HepG2 (cell line): ENCODE results near the gene GLRX2. TPM values are rescaled to one million over a fixed set of nuclear protein-coding genes. Genes with fewer than 3 reads are reported as not detected.
A peak's percentile ranks its signal among the peaks of the same experiment; 100 is the strongest.

Experiments used
- ETV5 ChIP-seq: IDR thresholded peaks from 2 replicates; pipeline ENCODE4 v1.6.1; 2018; ENCODE audit warnings: missing biosample characterization, missing genetic modification reagents, inconsistent platforms, borderline replicate concordance
- FOSL1 ChIP-seq: sonication (generic); formaldehyde crosslinking; IDR thresholded peaks from 2 replicates; pipeline ENCODE4 v1.9.0; 2021; ENCODE audit warnings: missing genetic modification reagents, borderline replicate concordance
- GATAD2A ChIP-seq: IDR thresholded peaks from 2 replicates; pipeline ENCODE4 v1.6.1; 2016
- GMEB1 ChIP-seq: sonication (generic); formaldehyde crosslinking; IDR thresholded peaks from 2 replicates; pipeline ENCODE4 v1.5.1; 2020; ENCODE audit warnings: missing genetic modification reagents, mild to moderate bottlenecking, borderline replicate concordance
- GTF2F1 ChIP-seq: fragments of 150-350 bp; IDR thresholded peaks from 2 replicates; pipeline ENCODE4 v1.6.1; 2014; ENCODE audit warnings: low read length
- HNRNPLL ChIP-seq: fragments of 200-400 bp; formaldehyde crosslinking; IDR thresholded peaks from 2 replicates; pipeline ENCODE4 v1.6.1; 2017; ENCODE audit warnings: mild to moderate bottlenecking, low read depth, low read length; ENCODE audit not compliant: poor library complexity, severe bottlenecking
- JARID2 ChIP-seq: sonication (generic); formaldehyde crosslinking; IDR thresholded peaks from 2 replicates; pipeline ENCODE4 v1.8.1; 2023; ENCODE audit warnings: missing genetic modification reagents, inconsistent platforms; ENCODE audit not compliant: insufficient replicate concordance
- KAT2B ChIP-seq: fragments of 150-350 bp; IDR thresholded peaks from 2 replicates; pipeline ENCODE4 v1.6.1; 2014; ENCODE audit warnings: low read depth, low read length, borderline replicate concordance
- KLF12 ChIP-seq: sonication (generic); formaldehyde crosslinking; IDR thresholded peaks from 2 replicates; pipeline ENCODE4 v1.4.0; 2020; ENCODE audit warnings: missing genetic modification reagents, borderline replicate concordance
- MTF2 ChIP-seq: sonication (generic); formaldehyde crosslinking; IDR thresholded peaks from 2 replicates; pipeline ENCODE4 v1.5.0; 2020; ENCODE audit warnings: missing genetic modification reagents, borderline replicate concordance
- MXD3 ChIP-seq: IDR thresholded peaks from 2 replicates; pipeline ENCODE4 v1.6.1; 2016; ENCODE audit warnings: mild to moderate bottlenecking, missing biosample characterization, missing genetic modification reagents
- PHB2 ChIP-seq: fragments of 450-650 bp; IDR thresholded peaks from 2 replicates; pipeline ENCODE4 v1.6.1; 2018; ENCODE audit not compliant: partially characterized antibody
- SATB2 ChIP-seq: sonication (generic); formaldehyde crosslinking; IDR thresholded peaks from 2 replicates; pipeline ENCODE4 v1.5.0; 2020; ENCODE audit warnings: missing genetic modification reagents
- SMAD1 ChIP-seq: sonication (generic); formaldehyde crosslinking; IDR thresholded peaks from 2 replicates; pipeline ENCODE4 v1.4.0; 2020; ENCODE audit warnings: missing genetic modification reagents, low read depth, mild to moderate bottlenecking, borderline replicate concordance
- SP4 ChIP-seq: sonication (generic); formaldehyde crosslinking; IDR thresholded peaks from 2 replicates; pipeline ENCODE4 v1.8.1; 2023; ENCODE audit warnings: mild to moderate bottlenecking, missing genetic modification reagents
- THYN1 ChIP-seq: sonication (generic); formaldehyde crosslinking; IDR thresholded peaks from 2 replicates; pipeline ENCODE4 v1.8.1; 2023; ENCODE audit warnings: low read depth, mild to moderate bottlenecking, moderate library complexity, missing genetic modification reagents, borderline replicate concordance
- ZNF496 ChIP-seq: sonication (generic); formaldehyde crosslinking; IDR thresholded peaks from 2 replicates; pipeline ENCODE4 v1.8.1; 2023; ENCODE audit warnings: mild to moderate bottlenecking, moderate library complexity, missing genetic modification reagents; ENCODE audit not compliant: insufficient replicate concordance
- ZNF616 ChIP-seq: sonication (generic); formaldehyde crosslinking; IDR thresholded peaks from 2 replicates; pipeline ENCODE4 v1.5.0; 2020; ENCODE audit warnings: low read depth, mild to moderate bottlenecking, missing genetic modification reagents
- ZNF678 ChIP-seq: sonication (generic); formaldehyde crosslinking; IDR thresholded peaks from 2 replicates; pipeline ENCODE4 v1.4.0; 2020; ENCODE audit warnings: mild to moderate bottlenecking, missing genetic modification reagents
- ZNF788 ChIP-seq: sonication (generic); formaldehyde crosslinking; IDR thresholded peaks from 2 replicates; pipeline ENCODE4 v1.5.0; 2020; ENCODE audit warnings: mild to moderate bottlenecking, missing genetic modification reagents, borderline replicate concordance
- polyA plus RNA-seq, 8 experiments: library from polyadenylated mRNA; depleted of rRNA in 3 of 8; stranded (reverse) in 7 of 8; unstranded in 1 of 8; fragments of >200 nt; fragmentation: Illumina TruSeq in 4 of 8; extraction: Trizol in 4 of 8; gene quantifications; 2 replicates each; pipeline versions ENCODE4 v1.2.1 to v1.2.3, GENCODE V29; 2011 to 2016; ENCODE audit warnings: low read depth in 4 of 8, missing spikeins in 1 of 8, mixed read lengths in 1 of 8; ENCODE audit not compliant: insufficient read depth in 1 of 8
- total RNA-seq, 5 experiments: library from RNA; depleted of rRNA; stranded (reverse); fragments of >200 nt; fragmentation: Illumina TruSeq; extraction: Trizol; gene quantifications; 2 replicates each; pipeline ENCODE4 v1.2.3, GENCODE V29; 2016; ENCODE audit warnings: low read depth in 1 of 5
- TF ChIP-seq, protein P1 (sequence below): sonication (generic); formaldehyde crosslinking; IDR thresholded peaks from 2 replicates; pipeline ENCODE4 v1.5.0; 2020; ENCODE audit warnings: mild to moderate bottlenecking, missing genetic modification reagents
- TF ChIP-seq, protein P2 (sequence below): sonication (generic); formaldehyde crosslinking; conservative IDR thresholded peaks from 2 replicates; pipeline ENCODE4 v1.8.0; 2022; ENCODE audit warnings: missing genetic modification reagents
- TF ChIP-seq, protein P3 (sequence below): sonication (generic); formaldehyde crosslinking; IDR thresholded peaks from 2 replicates; pipeline ENCODE4 v1.9.0; 2021; ENCODE audit warnings: missing genetic modification reagents, mild to moderate bottlenecking, borderline replicate concordance

The GLRX2 gene
- total and polyA plus RNA-seq, 2 of the 13 experiments (the other 11 are each of a cell fraction or from before 2014, with no cell fraction given) = 11.9 to 39.0 TPM

DNA sequence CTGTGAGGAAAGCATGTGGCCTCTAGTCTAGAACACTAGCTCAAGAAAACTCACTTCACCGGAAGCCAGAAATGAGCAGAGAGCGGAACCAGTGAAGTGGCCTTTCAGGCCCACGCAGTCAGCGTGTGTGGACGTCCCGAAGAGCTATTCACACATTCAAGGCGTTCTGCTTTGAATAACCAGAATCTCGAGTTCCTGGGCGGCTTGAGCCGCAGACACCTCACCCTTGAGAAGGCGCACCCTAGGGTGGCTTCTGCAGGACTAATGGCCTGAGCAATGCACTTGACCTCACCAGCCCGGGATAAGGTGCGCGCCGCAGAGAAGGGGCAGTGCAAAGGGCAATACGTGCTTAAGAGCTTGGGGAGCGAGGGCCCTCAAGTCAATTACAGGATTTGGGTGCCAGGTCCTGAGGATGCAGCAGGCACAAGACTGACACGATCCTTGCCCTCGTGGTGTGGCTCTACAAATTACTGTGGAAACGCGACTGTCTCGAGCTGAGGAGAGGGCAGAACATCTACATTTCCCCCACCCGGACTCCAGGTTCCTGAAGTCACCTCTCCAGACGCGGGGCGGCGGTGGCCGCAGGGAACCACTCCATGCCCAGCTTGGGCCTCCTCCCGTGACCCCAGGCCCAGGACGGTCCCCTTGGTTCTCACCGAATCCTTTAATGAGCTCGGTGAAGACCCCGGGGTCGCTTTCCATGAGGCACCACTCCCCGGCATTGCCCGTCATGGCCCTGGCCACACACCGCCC lies 46.5 kb downstream of the GLRX2 start (continued):
- no peak for TF ChIP-seq KAT2B
- no peak for TF ChIP-seq SATB2 (CRISPR knock-in tag)
- no peak for TF ChIP-seq KLF12 (CRISPR knock-in tag)
- no peak for TF ChIP-seq PHB2
- TF ChIP-seq MXD3 (CRISPR knock-in tag) = no peak; the same call in 1 of the 2 replicates
- TF ChIP-seq, protein P1, sequence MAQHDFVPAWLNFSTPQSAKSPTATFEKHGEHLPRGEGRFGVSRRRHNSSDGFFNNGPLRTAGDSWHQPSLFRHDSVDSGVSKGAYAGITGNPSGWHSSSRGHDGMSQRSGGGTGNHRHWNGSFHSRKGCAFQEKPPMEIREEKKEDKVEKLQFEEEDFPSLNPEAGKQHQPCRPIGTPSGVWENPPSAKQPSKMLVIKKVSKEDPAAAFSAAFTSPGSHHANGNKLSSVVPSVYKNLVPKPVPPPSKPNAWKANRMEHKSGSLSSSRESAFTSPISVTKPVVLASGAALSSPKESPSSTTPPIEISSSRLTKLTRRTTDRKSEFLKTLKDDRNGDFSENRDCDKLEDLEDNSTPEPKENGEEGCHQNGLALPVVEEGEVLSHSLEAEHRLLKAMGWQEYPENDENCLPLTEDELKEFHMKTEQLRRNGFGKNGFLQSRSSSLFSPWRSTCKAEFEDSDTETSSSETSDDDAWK (CRISPR knock-in tag) = no peak
- no peak for TF ChIP-seq SP4 (CRISPR knock-in tag)
- peak; percentile 0; the same call in 1 of the 2 replicates for TF ChIP-seq ZNF788 (CRISPR knock-in tag)
- TF ChIP-seq GMEB1 (CRISPR knock-in tag) = no peak
- peak; percentile 76 for TF ChIP-seq HNRNPLL
- TF ChIP-seq, protein P2, sequence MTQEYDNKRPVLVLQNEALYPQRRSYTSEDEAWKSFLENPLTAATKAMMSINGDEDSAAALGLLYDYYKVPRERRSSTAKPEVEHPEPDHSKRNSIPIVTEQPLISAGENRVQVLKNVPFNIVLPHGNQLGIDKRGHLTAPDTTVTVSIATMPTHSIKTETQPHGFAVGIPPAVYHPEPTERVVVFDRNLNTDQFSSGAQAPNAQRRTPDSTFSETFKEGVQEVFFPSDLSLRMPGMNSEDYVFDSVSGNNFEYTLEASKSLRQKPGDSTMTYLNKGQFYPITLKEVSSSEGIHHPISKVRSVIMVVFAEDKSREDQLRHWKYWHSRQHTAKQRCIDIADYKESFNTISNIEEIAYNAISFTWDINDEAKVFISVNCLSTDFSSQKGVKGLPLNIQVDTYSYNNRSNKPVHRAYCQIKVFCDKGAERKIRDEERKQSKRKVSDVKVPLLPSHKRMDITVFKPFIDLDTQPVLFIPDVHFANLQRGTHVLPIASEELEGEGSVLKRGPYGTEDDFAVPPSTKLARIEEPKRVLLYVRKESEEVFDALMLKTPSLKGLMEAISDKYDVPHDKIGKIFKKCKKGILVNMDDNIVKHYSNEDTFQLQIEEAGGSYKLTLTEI (CRISPR knock-in tag) = no peak
- TF ChIP-seq ZNF496 (CRISPR knock-in tag) = no peak
- peak; percentile 68; the same call in 1 of the 2 replicates for TF ChIP-seq ETV5 (CRISPR knock-in tag)
- no peak for TF ChIP-seq GTF2F1
- TF ChIP-seq, protein P3, sequence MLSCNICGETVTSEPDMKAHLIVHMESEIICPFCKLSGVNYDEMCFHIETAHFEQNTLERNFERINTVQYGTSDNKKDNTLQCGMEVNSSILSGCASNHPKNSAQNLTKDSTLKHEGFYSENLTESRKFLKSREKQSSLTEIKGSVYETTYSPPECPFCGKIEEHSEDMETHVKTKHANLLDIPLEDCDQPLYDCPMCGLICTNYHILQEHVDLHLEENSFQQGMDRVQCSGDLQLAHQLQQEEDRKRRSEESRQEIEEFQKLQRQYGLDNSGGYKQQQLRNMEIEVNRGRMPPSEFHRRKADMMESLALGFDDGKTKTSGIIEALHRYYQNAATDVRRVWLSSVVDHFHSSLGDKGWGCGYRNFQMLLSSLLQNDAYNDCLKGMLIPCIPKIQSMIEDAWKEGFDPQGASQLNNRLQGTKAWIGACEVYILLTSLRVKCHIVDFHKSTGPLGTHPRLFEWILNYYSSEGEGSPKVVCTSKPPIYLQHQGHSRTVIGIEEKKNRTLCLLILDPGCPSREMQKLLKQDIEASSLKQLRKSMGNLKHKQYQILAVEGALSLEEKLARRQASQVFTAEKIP (CRISPR knock-in tag) = no peak
- peak; percentile 45 for TF ChIP-seq JARID2 (CRISPR knock-in tag)
- TF ChIP-seq ZNF616 (CRISPR knock-in tag) = no peak
- no peak for TF ChIP-seq ZNF678
- no peak for TF ChIP-seq FOSL1 (CRISPR knock-in tag)
- no peak for TF ChIP-seq SMAD1 (CRISPR knock-in tag)
- TF ChIP-seq GATAD2A (CRISPR knock-in tag) = 0 out of 2 replicates have a peak, but pooled peaks have one; percentile 46
- TF ChIP-seq THYN1 (CRISPR knock-in tag) = no peak
- no peak for TF ChIP-seq MTF2 (CRISPR knock-in tag)
